ENCODE measurements around the gene CCDC40. TPM values are rescaled to one million over a fixed set of nuclear protein-coding genes. Genes with fewer than 3 reads are reported as not detected.
"Not testable (repeated sequence)": the region's sequence is repeated elsewhere in the genome, so short reads cannot be mapped to it uniquely, and the experiment has no call there.

CCDC40 gene
- polyA plus RNA-seq, 3 donors, result 12.1 to 21.6 (median 13.8) TPM

DNA sequence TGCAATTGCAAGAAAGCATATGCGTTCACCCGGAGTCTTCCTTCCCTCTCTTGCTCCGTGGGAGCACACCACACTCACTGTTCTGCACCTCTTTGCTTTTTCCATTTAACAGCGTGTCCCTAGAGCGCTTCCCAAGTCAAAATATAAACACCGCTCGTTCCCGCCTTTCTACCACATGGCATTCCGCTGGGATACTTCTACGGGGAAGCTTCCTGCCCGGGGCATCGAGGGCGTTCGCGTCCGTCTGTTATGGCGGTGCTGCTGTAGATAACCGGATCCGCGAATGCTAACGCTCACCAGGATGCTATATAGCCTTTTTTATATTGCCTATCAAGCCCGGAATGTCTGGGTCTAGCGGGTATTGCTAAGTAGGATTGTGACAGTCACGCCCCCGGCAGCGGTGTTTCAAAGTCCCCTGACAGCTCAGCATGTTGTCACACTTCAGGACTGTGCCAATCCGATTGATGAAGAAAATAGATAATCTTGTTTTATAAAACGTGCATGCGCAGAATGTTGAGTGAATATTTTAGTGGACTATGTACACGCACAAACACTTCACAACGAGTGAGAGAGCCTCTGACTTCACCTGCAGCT lies 31.0 kb downstream of the CCDC40 start:
- no peak for DNase-seq (ENCODE audit: extremely low read depth in 1 of 11, low read depth in 9 of 11, low spot score in 4 of 11)

DNA sequence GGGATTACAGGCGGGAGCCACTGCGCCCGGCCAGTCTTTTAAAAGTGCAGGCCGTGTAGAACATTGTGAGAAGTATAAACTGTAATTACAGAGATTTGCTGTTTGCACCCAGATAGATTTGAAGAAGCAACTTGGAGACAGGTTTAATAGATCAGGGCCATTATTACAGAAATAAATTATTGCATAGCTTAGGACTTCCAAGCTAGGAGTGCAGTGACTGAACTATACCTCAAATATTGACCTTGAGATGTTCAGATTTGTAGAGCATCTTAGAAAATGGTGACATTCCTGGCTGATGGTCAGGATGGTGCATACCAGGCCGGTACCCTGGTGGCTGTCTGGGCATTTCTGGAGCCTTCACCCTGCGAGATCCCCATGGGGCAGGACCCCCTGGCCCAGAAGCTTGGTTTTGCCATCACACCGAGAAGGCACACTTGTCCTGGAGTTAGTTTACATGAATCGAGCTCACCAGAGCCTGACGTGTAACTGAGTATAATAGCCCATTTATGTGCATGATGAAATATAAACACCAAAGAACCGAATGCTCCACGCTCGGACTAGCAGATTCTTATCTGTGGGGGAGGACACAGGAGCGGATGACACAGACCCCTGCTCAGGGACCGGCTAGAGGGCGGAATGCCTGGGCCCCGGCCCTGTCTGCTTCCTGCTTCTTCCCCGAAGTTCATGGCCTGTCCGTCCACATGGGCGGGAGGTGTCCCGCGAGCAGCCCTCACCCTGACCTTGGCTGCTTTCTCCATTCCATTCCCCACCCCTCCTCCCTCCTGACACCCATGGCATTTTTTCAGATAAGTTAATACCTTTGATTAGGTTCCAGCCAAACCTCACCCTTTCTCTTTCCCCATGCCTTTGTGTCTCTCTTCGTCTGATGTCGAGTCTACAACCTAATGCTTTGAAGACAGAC lies 32.1 kb downstream of the CCDC40 start:
- peak in 7 of 11 donors; percentile 46 to 63 (median 58) for DNase-seq (ENCODE audit: extremely low read depth in 1 of 11, low read depth in 9 of 11, low spot score in 4 of 11)

DNA sequence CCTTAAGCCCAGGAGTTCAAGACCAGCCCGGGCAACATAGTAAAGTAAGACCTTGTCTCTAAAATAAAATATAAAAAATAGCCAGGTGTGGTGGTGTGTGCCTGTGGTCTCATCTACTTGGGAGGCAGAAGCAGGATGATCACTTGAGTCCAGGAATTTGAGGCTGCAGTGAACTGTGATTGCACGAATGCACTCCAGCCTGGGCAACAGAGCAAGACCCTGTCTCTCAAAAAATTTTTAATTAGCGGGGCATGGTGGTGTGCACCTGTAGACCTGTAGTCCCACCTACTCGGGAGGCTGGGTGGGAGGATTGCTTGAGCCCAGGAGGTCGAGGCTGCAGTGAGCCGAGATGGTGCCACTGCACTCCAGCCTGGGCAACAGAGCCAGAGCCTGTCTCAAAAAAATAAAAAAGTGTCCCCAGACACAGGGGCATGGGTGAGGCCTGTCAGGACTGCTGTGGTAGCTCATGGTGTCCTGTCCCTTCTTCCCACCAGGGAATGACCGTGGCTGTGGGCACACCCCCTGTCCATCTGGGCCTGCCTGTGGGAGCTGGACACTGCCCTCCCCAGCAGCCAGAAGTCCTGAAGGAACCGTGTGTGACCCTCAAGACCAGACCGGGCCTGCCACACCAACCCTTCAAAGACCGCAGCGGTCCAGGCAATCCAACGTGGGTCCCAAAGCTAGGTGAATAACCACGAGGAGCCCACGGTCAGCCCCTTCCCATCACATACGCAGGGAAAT lies 34.1 kb downstream of the CCDC40 start:
- no peak for DNase-seq (ENCODE audit: extremely low read depth in 1 of 11, low read depth in 9 of 11, low spot score in 4 of 11)

DNA sequence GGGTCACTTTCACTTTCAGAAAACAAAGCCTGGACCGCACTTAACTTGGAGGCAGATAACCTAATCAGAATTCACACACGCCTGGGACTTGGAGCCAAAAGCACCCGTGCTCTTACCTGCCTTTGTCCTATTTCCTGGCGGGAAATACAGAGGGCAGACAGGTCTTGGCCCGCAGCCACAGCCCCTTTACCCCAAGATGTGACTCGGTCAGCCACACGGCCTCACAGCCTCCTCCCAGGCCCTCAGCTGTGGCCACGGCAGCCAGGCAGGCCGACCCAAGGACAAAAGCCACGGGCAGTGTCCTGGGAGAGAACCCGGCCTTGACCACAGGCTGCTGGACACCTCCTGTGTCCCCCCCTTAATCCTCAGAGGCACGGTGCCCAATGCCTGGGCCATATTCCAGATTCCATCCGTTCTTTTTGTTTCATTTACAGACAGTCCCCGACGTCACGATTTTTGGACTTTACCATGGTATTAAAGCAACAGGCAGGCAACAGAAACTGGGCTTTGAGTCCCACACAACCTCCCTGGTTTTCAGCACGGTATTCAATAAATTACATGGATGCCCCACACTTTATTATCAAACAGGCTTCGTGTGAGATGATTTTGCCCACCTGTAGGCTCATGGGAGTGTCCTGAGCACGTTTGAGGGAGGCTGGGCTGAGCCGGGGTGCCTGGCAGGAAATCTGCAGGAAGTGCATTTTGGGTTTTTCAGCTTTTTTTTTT lies 34.8 kb downstream of the CCDC40 start:
- no peak for DNase-seq (ENCODE audit: extremely low read depth in 1 of 11, low read depth in 9 of 11, low spot score in 4 of 11)

DNA sequence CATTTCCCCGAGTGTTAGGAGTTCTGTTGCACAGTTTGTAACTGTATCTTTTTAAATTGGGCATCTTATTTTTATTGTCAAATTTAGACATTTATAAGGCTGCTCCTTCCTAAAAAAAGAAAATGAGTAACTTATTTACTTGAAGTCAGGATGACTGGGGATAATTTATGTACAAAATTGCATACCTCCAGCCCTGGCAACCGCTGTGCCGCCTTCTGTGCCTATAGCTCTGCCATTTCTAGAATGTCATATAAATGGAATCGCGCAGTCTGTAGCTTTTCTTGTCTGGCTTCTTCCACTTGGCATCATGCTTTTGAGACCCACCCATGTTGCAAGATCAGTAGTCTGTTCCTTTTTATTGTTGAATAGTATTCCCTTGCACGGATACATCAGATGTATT lies 36.0 kb downstream of the CCDC40 start:
- no peak for DNase-seq (ENCODE audit: extremely low read depth in 1 of 11, low read depth in 9 of 11, low spot score in 4 of 11)

DNA sequence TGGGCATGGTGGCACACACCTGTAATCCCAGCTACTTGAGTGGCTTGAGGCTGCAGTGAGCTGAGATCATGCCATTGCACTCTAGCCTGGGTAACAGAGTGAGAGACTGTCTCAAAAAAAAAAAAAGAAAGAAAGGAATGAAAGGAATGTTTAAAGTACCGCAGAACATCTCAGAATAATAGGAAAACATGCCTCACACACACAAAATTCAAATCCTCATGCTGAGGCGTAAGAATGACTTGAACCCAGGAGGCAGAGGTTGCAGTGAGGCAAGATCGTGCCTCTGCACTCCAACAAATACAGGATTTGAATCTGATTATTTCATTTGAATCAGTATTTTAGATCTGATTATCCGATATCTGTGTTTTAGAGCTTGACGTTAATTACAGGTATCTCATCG lies 43.6 kb downstream of the CCDC40 start:
- no peak for DNase-seq (ENCODE audit: extremely low read depth in 1 of 11, low read depth in 9 of 11, low spot score in 4 of 11)

DNA sequence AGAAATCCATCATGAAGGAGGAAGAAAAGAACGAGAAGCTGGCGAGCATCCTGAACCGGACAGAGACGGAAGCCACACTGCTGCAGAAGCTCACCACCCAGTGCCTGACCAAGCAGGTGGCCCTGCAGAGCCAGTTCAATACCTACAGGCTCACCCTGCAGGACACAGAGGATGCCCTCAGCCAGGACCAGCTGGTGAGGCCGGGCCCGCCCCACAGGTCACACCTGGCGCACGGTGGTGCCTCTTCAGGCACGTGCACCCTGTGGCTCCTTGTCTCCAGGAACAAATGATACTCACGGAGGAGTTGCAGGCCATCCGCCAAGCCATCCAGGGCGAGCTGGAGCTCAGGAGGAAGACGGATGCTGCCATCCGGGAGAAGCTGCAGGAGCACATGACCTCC lies 45.2 kb downstream of the CCDC40 start:
- no peak for DNase-seq (ENCODE audit: extremely low read depth in 1 of 11, low read depth in 9 of 11, low spot score in 4 of 11)

DNA sequence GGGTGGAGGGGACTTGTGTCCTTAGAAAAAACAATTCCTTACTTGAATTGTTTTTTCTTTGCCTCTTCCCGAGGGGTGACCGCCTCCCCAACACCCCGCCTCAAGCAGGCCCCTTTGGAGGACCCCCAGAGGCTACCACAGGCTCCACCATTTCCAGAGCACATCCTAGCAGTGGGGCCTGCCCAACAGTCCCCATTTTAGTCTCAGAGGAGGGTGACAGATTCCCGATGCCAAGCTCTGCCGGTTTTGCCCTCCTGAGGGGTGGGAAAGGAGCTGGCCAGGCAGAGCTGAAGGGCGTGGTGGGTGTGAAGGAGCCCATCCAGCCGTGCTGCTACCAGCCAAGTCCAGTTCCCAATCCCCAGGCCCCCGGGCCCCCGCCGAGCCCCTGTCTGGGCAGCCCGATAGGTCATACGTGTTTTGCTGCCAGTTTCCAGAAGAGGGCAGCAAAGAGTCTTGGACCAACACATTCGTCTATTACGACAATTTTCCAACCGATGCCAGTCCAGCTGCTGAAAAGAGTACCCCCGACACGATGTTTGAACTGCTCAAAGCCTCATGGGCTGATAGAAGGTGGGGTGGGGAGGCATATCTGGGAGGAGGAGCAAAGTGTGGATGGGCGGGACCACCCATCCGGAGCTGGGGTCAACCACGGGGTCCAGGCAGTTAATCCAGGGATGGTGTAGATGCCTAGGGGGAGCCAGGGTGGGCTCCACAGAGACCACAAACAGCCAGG lies 46.1 kb downstream of the CCDC40 start:
- peak in 8 of 11 donors; percentile 57 to 73 (median 66) for DNase-seq (ENCODE audit: extremely low read depth in 1 of 11, low read depth in 9 of 11, low spot score in 4 of 11)

DNA sequence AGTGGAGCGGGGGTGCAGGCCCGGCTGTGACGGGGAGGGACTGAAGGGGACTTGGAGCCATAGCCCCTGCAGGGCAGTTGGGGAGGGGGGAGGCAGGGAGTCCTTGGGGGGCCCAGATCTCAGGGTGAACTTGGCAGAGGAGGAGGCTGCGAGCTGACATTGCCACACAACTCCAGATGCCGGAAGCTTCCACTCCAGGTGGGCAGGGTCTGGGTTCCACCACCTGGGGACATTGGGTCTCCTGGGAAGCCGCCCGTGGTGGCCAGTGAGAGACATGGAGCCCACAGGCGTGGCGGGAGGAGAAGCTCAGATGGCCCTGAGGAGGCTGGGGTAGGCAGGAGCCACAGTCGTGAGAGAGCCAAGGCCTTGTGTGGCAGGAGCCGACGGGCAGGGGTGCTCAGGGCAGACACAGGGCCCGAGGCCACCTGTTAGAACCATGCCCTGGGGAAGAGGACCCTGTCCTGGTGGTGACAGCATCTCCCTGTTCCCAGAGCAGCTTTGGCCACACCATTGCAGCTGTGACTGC lies 46.8 kb downstream of the CCDC40 start:
- DNase-seq (ENCODE audit: extremely low read depth in 1 of 11, low read depth in 9 of 11, low spot score in 4 of 11), result no peak

DNA sequence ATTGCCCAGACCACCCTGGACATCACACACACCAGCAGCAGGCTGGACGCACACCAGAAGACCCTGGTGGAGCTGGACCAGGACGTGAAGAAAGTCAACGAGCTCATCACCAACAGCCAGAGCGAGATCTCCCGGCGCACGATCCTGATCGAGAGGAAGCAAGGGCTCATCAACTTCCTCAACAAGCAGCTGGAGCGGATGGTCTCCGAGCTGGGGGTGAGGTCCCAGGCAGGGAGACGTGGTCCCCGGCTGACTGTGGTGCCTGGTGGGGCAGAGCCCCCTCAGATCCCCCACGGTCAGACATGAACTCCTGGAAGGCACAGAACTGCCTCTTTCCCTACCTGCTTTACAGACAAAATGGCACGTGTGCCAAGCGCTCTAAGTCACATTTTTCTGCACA lies 48.3 kb downstream of the CCDC40 start:
- no peak for DNase-seq (ENCODE audit: extremely low read depth in 1 of 11, low read depth in 9 of 11, low spot score in 4 of 11)

DNA sequence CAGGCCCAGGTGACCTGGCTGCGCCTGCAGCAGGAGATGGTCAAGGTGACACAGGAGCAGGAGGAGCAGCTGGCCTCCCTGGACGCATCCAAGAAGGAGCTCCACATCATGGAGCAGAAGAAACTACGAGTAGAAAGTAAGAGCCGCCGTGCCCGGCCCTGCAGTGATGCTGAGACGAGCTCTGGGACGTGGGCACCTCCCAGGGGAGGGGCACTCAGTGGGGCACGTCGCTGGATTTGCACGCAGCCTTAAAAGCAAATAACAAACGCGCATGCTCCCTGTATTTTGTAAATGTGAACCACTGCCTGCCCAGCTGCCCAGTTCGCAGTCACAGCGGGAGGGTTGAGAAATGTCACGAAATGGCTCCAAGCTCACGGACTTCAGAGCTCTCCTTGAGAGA lies 49.6 kb downstream of the CCDC40 start:
- no peak for DNase-seq (ENCODE audit: extremely low read depth in 1 of 11, low read depth in 9 of 11, low spot score in 4 of 11)

DNA sequence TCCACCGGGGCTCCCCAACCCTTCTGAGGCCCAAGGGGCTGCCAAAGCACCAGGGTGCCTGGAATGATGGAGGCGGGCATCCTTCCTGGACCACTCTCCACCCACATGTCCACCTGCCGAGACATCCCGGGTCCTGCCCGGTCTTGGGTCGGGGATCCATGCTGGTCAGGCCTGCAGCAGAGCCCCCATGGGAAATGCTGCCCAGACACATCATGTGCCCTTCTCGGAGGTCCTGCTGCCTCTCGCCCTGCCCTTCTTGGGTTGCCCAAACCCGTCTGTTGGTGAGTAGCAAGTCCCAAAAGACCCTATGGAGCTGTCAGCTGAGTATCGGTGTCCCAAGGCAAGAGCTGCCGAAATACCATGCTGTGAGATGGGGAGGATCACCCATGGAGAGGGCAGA lies 50.2 kb downstream of the CCDC40 start:
- DNase-seq (ENCODE audit: extremely low read depth in 1 of 11, low read depth in 9 of 11, low spot score in 4 of 11), result no peak

DNA sequence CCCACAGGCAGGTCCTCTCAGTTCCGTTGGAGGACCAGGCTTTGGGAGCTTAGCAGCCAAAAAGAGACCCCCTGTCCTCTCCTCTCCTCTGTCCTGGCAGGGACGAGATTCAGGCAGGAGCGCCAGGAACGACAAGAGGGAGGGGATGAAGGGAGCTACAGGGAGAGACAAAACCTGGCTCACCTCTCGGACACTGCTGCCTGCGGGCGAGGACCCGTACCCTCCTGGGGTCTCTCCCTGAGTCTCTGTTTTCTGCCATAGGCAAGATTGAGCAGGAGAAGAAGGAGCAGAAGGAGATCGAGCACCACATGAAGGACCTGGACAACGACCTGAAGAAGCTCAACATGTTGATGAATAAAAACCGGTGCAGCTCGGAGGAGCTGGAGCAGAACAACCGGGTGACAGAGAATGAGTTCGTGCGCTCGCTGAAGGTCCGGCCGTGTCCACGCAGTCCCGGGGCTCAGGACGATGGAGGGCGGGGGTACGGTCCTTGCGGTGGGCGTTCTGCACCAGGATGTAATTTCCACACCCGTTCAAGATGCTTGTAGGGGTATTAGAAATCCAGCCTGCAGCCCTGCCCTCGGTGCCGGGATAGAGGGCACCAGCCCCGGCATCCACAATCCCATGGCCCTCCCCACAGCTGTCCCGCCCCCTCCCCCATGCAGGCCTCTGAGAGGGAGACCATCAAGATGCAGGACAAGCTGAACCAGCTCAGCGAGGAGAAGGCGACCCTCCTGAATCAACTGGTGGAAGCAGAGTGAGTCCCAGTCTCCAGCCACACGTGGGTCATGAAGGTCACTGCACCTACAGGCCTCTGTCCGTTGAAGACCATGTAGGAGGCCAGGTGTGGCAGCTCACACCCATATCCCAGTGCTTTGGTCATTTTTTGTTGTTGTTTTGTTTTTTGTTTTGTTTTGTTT lies 51.2 kb downstream of the CCDC40 start:
- DNase-seq (ENCODE audit: extremely low read depth in 1 of 11, low read depth in 9 of 11, low spot score in 4 of 11), result no peak

DNA sequence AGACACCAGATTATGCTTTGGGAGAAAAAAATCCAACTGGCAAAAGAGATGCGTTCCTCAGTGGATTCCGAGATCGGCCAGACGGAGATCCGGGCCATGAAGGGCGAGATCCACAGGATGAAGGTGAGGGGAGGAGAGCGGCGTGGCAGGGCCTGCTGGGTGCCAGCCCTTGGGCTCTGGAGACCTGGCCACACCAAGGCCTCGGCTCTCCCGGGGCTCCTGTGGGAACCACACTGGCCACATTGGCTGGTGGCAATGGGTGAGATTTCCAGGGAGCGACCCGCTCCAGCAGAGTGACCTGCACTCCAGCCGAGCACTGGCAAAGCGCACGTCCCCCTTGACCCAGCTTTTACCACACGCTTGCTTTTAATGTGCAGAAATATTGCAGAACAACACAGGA lies 53.3 kb downstream of the CCDC40 start:
- no peak for DNase-seq (ENCODE audit: extremely low read depth in 1 of 11, low read depth in 9 of 11, low spot score in 4 of 11)

DNA sequence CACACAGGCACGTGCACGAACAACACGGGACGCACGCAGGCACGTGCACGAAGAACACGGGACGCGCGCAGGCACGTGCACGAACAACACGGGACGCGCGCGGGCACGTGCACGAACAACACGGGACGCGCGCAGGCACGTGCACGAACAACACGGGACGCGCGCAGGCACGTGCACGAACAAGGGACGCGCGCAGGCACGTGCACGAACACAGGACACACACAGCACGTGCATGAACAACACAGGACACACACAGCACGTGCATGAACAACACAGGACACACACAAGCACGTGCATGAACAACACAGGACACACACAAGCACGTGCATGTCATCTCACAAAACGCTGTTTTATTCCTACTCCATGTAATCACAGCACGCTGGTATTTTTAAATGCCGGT lies 53.7 kb downstream of the CCDC40 start:
- DNase-seq (ENCODE audit: extremely low read depth in 1 of 11, low read depth in 9 of 11, low spot score in 4 of 11), result not testable (repeated sequence)

DNA sequence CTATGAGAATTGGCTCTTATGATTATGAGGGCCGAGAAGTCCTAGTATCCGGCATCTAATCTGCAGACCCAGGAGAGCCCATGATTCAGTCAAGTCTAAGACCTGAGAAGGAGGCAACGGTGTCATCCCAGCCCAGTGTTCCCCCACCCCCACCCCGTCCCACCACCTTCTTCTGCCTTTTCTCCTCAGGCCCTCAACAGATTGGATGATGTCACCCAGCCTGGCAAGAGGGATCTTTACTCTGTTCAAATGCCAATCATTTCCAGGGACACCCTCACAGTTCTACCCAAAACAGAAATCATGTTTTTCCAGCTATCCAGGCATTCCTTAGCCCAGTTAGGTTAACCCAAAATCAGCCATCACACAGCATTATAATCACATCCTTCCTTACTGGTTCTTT lies 54.9 kb downstream of the CCDC40 start:
- DNase-seq (ENCODE audit: extremely low read depth in 1 of 11, low read depth in 9 of 11, low spot score in 4 of 11), result no peak

DNA sequence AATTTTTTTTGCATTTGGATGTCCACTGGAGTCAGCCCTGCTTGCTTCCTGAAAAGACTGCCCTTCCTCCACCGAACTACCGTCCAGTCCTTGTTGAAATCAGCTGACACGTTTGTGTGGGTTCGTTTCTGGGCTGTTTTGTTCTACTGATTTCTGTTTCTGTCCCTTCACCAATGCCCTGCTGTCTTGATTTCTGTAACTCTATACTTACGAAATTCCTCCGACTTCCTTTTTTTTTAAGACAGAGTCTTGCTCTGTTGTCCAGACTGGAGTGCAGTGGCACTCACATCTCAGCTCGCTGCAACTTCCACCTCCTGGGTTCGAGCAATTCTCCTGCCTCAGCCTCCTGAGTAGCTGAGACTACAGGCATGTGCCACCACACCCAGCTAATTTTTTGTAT lies 56.5 kb downstream of the CCDC40 start:
- no peak for DNase-seq (ENCODE audit: extremely low read depth in 1 of 11, low read depth in 9 of 11, low spot score in 4 of 11)
